Astrocyte of the hippocampus (primary cell): ENCODE measurements around the gene DYNLRB1.
A peak's percentile ranks its signal among the peaks of the same experiment; 100 is the strongest.
"Not testable (repeated sequence)": the region's sequence is repeated elsewhere in the genome, so short reads cannot be mapped to it uniquely, and the experiment has no call there.

Experiments
- DNase-seq: peaks from one replicate; pipeline ENCODE4 v3.0.0; 2011; ENCODE audit warnings: low read depth, low spot score

Gene DYNLRB1

GRCh38 chr20:34516247-34517113, at the start of gene DYNLRB1:
DYNLRB1 (plus strand) TSS chr20:34516422; CDS start chr20:34516459, 37 bp downstream.
- peak; percentile 98 for DNase-seq

DNA sequence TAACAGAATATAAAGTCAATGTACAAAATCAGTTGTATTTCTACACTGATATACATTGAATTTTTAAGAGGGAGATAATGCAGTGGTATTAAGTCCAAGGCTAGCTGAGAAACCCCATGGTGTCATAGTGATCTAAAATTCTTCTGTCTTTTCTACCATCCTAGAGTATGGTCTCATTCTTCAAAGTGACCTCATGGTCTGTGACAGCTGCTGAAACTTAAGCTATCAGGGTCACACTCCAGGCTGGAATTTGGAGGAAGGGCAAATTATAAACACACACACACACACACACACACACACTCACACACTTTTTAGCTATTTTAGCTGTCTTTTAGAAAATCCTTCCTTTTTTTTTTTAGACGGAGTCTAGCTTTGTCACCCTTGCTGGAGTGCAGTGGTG, 47.3 kb upstream of the DYNLRB1 start:
- DNase-seq: no peak

DNA sequence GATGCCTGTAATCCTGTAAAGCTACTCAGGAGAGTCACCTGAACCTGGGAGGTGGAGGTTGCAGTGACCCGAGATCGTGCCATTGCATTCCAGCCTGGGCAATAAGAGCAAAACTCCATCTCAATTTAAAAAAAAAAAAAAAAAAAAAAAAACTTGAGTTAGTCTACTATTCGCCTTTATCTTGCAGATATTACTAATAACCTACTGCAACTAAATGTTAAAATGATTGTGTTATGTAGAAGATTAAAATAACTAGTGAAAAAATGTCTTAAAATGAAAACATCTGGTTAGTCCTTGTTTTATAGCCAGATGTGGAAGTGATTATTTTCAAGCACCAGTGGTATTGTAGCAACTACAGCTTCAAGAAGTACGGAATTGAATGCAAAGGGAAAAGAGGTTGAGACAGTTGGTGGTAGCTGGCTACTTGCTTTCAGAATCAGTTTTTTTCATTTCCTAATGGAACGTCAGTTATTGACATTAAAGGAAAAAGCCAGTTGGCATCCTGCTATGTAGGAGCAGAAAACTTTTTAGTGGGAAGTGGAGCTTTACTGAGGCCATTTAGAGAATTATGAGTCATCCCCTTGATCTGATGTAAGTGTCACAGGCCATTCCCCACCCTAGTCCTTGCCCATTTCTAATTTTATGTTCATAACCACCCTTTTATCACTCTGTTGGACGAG, 43.8 kb upstream of the DYNLRB1 start:
- DNase-seq: peak; percentile 38

GRCh38 chr20:34473262-34473883, 42.8 kb upstream of the DYNLRB1 start:
- peak; percentile 46 for DNase-seq

DNA sequence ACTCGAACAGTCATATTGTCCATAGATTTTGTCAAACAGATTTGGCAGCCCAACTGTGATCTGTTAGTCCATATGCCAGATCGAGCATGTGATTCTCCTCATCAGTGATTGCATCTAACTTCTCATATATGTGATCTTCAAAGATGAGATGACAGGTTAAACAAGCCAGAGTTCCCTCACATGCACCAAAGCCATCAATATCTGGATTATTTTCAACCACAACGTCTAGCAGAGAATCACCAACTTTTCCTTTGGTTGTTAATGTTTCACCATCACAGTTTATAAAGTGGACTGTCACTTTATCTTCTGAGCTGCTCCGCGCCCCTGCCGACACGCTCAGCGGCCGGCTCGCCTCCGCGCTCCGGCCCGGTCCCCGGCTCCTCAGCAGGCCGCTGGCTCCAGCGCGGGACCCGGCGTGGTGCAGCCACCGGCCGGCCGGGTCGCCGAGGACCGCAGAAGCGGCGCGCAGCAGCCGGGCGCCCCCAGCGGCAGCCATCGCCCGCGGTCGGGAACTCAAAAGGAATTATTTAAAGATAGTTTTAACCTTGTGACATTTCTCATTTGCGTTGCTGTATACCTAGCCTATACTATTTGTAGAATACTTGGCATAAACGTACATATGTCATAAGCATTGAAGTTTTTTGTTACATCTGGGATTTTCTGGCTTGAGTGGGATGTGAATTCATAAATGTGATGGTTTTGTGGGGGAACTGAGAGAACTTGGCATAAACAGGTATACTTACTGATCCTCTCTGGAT, 40.1 kb upstream of the DYNLRB1 start:
- peak; percentile 76 for DNase-seq

DNA sequence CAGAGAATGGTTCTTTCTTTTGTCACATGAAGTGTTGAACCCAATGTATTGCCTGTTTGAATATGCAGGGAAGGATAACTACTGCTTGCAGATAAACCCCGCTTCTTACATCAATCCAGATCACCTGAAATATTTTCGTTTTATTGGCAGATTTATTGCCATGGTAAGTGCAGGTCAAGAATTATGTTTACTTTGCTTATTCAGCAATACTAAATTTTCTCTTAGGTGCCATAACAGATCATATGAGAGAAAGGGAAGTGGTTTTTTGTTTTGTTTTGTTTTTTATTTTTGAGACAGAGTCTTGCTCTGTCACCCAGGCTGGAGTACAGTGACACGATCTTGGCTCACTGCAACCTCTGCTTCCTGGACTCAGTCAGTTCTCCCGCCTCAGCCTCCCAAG, 36.6 kb upstream of the DYNLRB1 start:
- no peak for DNase-seq

- DNase-seq: not testable (repeated sequence)
These were observed 34.1 kb upstream of the DYNLRB1 start for GRCh38 chr20:34482154-34482553.

- not testable (repeated sequence) for DNase-seq
These were observed 32.5 kb upstream of the DYNLRB1 start for GRCh38 chr20:34483585-34484220.

GRCh38 chr20:34485068-34485634, 31.1 kb upstream of the DYNLRB1 start:
- no peak for DNase-seq

GRCh38 chr20:34491226-34491931, 24.8 kb upstream of the DYNLRB1 start:
- no peak for DNase-seq

GRCh38 chr20:34491932-34492509, 24.2 kb upstream of the DYNLRB1 start:
- no peak for DNase-seq

GRCh38 chr20:34493646-34494045, 22.6 kb upstream of the DYNLRB1 start:
- no peak for DNase-seq

- no peak for DNase-seq
These were observed 20.9 kb upstream of the DYNLRB1 start for GRCh38 chr20:34495307-34495706.

DNA sequence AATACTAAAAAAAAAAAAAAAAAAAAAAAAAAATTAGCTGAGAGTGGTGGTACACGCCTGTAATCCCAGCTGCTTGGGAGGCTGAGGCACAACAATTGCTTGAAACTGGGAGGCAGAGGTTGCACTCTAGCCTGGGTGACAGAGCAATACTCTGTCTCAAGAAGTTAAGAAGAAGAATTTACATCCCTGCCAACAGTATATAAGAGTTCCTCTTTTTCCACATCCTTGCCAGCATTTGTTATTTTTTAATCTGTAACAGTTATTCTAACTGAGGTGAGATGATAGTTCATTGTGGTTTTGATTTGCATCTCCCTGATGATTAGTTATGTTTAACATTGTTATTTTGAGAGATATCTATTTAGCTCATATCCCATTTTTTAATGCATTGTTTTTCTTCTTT, 20.3 kb upstream of the DYNLRB1 start:
- DNase-seq: no peak

GRCh38 chr20:34497596-34497995, 18.6 kb upstream of the DYNLRB1 start:
- DNase-seq: not testable (repeated sequence)

DNA sequence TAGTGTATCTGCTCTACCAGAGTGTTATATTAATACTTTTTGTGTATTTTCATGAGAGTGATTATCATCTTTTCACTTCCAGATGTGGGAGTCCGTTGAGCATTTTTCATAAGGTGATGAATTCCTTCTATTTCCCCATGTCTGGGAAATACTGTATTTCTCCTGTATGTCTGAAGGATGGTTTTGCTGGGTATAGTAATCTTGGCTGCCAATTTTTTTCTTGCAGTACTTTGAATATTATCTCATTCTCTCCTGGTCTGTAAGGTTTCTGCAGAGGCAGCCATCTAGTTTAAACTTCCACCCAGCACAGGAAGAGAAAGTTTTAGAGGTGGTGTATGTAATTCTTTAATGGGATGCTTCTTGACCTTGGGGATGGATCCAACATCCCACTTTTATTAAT, 15.4 kb upstream of the DYNLRB1 start:
- no peak for DNase-seq

DNA sequence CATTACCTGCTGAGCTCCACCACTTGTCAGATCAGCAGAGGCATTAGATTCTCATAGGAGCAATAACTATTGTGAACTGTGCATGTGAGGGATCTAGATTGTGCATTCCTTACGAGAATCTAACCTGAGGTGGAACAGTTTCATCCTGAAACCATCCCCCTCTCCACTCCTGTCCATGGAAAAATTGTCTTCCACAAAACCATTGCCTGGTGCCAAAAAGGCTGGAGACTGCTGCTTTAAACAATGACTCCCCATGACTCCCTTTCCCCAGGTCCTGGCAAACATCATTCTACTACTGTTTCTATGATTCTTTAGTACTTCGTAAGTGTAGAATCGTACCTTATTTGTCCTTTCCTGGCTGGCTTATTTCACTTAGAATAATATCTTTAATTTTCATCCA, 9.7 kb upstream of the DYNLRB1 start:
- DNase-seq: no peak

DNA sequence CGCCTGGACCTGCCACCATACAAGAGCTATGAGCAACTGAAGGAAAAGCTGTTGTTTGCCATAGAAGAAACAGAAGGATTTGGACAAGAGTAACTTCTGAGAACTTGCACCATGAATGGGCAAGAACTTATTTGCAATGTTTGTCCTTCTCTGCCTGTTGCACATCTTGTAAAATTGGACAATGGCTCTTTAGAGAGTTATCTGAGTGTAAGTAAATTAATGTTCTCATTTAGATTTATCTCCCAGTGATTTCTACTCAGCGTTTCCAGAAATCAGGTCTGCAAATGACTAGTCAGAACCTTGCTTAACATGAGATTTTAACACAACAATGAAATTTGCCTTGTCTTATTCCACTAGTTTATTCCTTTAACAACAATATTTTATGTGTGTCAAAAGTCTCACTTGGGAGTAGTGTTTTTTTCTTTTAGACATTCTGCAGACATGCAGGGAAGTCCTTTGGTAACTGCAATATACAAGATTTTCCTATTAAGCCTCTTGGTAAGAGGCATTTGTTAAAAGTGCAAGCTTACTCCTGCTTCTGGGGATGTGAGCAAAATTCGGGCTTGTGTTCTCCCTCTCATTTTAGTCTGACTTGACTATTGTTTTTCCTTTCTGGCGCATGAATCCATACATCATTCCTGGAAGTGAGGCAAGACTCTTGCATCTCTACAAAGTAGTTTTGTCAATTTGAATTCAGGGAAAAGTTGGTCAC, 8.4 kb upstream of the DYNLRB1 start:
- no peak for DNase-seq

- DNase-seq: no peak
These were observed 5.6 kb upstream of the DYNLRB1 start for GRCh38 chr20:34510575-34510974.
